ENCODE results near the gene TACR1. TPM values are rescaled to one million over a fixed set of nuclear protein-coding genes. Genes with fewer than 3 reads are reported as not detected.

The TACR1 gene
- total RNA-seq, 4 donors from 2014 or later = 1.2 to 6.5 (median 2.7) TPM

GRCh38 chr2:75238670-75239330 lies 39.5 kb upstream of the TACR1 start:
- no peaks in the 10 kb centered on the region for H3K27me3 ChIP-seq
- no peak overlapping the region for H3K4me3 ChIP-seq
- H3K9me3 ChIP-seq = peaks cover 0 to 14% (median 10%) of the 10 kb centered on the region in 4 donors
- no peak for DNase-seq (ENCODE audit: extremely low spot score)
- no peak overlapping the region for H3K27ac ChIP-seq (replicated peaks in 1 of 4)
- peaks cover 0 to 6% (median 0%) of the 10 kb centered on the region in 4 donors for H3K4me1 ChIP-seq
- TF ChIP-seq POLR2A (IDR thresholded peaks at IDR 0.05; ENCODE audit: low read depth) (no peak), EP300 (IDR thresholded peaks at IDR 0.05) (no peak), POLR2AphosphoS5 (IDR thresholded peaks at IDR 0.05) (no peak), CTCF (IDR thresholded peaks at IDR 0.05) (no peak)
- intact Hi-C loops (cut with DNase I) = no loop called here
- WGBS = 66% methylated on average over 6 of the region's 6 CpGs
- no peaks in the 10 kb centered on the region for H3K36me3 ChIP-seq

- DNase-seq (ENCODE audit: extremely low spot score) = no peak
- Histone ChIP-seq H3K4me1 (peaks cover 0 to 6% (median 0%) of the 10 kb centered on the region in 4 donors), H3K36me3 (no peaks in the 10 kb centered on the region), H3K27ac (replicated peaks in 1 of 4) (no peak overlapping the region), H3K9me3 (peaks cover 0 to 8% (median 3%) of the 10 kb centered on the region in 4 donors), H3K4me3 (no peak overlapping the region), H3K27me3 (no peaks in the 10 kb centered on the region)
- TF ChIP-seq EP300 (IDR thresholded peaks at IDR 0.05) = no peak
- TF ChIP-seq POLR2A (IDR thresholded peaks at IDR 0.05; ENCODE audit: low read depth) = no peak
- TF ChIP-seq POLR2AphosphoS5 (IDR thresholded peaks at IDR 0.05) = no peak
- no peak for TF ChIP-seq CTCF (IDR thresholded peaks at IDR 0.05)
- 88% methylated on average over 1 of the region's 1 CpG for WGBS
- intact Hi-C loops (cut with DNase I) = no loop called here
These were observed 38.0 kb upstream of the TACR1 start for GRCh38 chr2:75237296-75237695.

GRCh38 chr2:75233965-75234364 lies 34.6 kb upstream of the TACR1 start:
- no peaks in the 10 kb centered on the region for H3K36me3 ChIP-seq
- peaks cover 0 to under 1% (median 0%) of the 10 kb centered on the region in 4 donors for H3K4me1 ChIP-seq
- no peak overlapping the region for H3K4me3 ChIP-seq
- no peaks in the 10 kb centered on the region for H3K27me3 ChIP-seq
- no peaks in the 10 kb centered on the region for H3K9me3 ChIP-seq
- no peak overlapping the region for H3K27ac ChIP-seq (replicated peaks in 1 of 4)
- no peak for TF ChIP-seq EP300 (IDR thresholded peaks at IDR 0.05)
- no peak for TF ChIP-seq POLR2A (IDR thresholded peaks at IDR 0.05; ENCODE audit: low read depth)
- TF ChIP-seq CTCF (IDR thresholded peaks at IDR 0.05) = no peak
- no peak for TF ChIP-seq POLR2AphosphoS5 (IDR thresholded peaks at IDR 0.05)
- 98% methylated on average over 4 of the region's 4 CpGs for WGBS
- DNase-seq (ENCODE audit: extremely low spot score) = no peak
- intact Hi-C loops (cut with DNase I) = no loop called here

- H3K36me3 ChIP-seq = no peaks in the 10 kb centered on the region
- TF ChIP-seq CTCF (IDR thresholded peaks at IDR 0.05) = no peak
- TF ChIP-seq POLR2A (IDR thresholded peaks at IDR 0.05; ENCODE audit: low read depth) = no peak
- no peak for TF ChIP-seq POLR2AphosphoS5 (IDR thresholded peaks at IDR 0.05)
- TF ChIP-seq EP300 (IDR thresholded peaks at IDR 0.05) = no peak
- intact Hi-C loops (cut with DNase I) = no loop called here
- no peaks in the 10 kb centered on the region for H3K9me3 ChIP-seq
- H3K27ac ChIP-seq (replicated peaks in 1 of 4) = no peak overlapping the region
- no peaks in the 10 kb centered on the region for H3K4me1 ChIP-seq
- H3K4me3 ChIP-seq = no peak overlapping the region
- H3K27me3 ChIP-seq = no peaks in the 10 kb centered on the region
- DNase-seq (ENCODE audit: extremely low spot score) = no peak
- 92% methylated on average over 3 of the region's 3 CpGs for whole genome bisulfite sequencing
These were observed 27.3 kb upstream of the TACR1 start for GRCh38 chr2:75226617-75227016.

- DNase-seq (ENCODE audit: extremely low spot score) = no peak
- no peaks in the 10 kb centered on the region for H3K9me3 ChIP-seq
- intact Hi-C loops (cut with DNase I) = no loop called here
- WGBS = 27% methylated on average over 3 of the region's 3 CpGs
- no peak overlapping the region for H3K4me3 ChIP-seq
- no peaks in the 10 kb centered on the region for H3K36me3 ChIP-seq
- no peaks in the 10 kb centered on the region for H3K27me3 ChIP-seq
- TF ChIP-seq POLR2AphosphoS5 (IDR thresholded peaks at IDR 0.05) (no peak), POLR2A (IDR thresholded peaks at IDR 0.05; ENCODE audit: low read depth) (no peak), EP300 (IDR thresholded peaks at IDR 0.05) (no peak), CTCF (IDR thresholded peaks at IDR 0.05) (no peak)
- H3K27ac ChIP-seq (replicated peaks in 1 of 4) = no peak overlapping the region
- H3K4me1 ChIP-seq = no peaks in the 10 kb centered on the region
These were observed 26.8 kb upstream of the TACR1 start for GRCh38 chr2:75226099-75226498.
